Breast epithelium (tissue), 3 donors: Measurements from ENCODE around the gene ARID1B.

Source experiments
- POLR2A ChIP-seq: fragments of 450-650 bp; IDR thresholded peaks from one replicate; pipeline ENCODE4 v1.6.1; 2016; ENCODE audit warnings: antibody characterized with exemption, mild to moderate bottlenecking, moderate library complexity
- TF ChIP-seq, protein P1 (sequence below), 3 donors: fragments of 450-650 bp; IDR thresholded peaks; one replicate each; pipeline ENCODE4 v1.5.1; 2016 to 2017; ENCODE audit warnings: antibody characterized with exemption in 3 of 3, mild to moderate bottlenecking in 3 of 3, moderate library complexity in 3 of 3

DNA sequence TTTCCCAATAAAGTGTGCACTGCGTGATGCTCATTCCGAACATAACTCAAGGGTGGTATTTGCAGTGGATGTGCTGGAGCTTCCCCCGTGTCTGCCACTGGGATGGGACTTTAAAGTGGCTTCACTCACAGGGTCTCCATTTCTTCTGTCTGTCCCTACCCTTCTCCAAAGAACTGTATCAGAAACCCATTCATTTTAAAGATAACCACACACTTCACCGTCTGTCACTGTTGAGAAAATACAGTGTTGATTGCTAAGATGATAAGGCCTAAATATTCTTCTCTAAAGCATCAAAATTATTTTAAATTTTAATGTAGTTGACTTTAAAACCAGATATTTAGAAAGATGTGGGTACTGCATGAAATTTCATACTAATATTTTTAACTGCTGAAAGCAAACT, 384.7 kb downstream of the ARID1B start:
- TF ChIP-seq, protein P1, sequence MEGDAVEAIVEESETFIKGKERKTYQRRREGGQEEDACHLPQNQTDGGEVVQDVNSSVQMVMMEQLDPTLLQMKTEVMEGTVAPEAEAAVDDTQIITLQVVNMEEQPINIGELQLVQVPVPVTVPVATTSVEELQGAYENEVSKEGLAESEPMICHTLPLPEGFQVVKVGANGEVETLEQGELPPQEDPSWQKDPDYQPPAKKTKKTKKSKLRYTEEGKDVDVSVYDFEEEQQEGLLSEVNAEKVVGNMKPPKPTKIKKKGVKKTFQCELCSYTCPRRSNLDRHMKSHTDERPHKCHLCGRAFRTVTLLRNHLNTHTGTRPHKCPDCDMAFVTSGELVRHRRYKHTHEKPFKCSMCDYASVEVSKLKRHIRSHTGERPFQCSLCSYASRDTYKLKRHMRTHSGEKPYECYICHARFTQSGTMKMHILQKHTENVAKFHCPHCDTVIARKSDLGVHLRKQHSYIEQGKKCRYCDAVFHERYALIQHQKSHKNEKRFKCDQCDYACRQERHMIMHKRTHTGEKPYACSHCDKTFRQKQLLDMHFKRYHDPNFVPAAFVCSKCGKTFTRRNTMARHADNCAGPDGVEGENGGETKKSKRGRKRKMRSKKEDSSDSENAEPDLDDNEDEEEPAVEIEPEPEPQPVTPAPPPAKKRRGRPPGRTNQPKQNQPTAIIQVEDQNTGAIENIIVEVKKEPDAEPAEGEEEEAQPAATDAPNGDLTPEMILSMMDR (IDR thresholded peaks at IDR 0.05), result no peak
- TF ChIP-seq POLR2A, result no peak
